Measurements from ENCODE around the gene TRIM65. TPM values are rescaled to one million over a fixed set of nuclear protein-coding genes. Genes with fewer than 3 reads are reported as not detected.

Gene TRIM65
- total RNA-seq, 1 donor from 2014 or later = 21.1 TPM

- Histone ChIP-seq H3K27me3 (ENCODE audit: control insufficient read depth, insufficient read depth, low read length) (no peaks in the 10 kb centered on the region), H3K4me3 (ENCODE audit: low read depth, low read length) (no peak overlapping the region), H3K36me3 (ENCODE audit: control insufficient read depth, insufficient read depth, low read length) (peaks cover 35% of the 10 kb centered on the region)
- FAIRE-seq (no peak), DNase-seq (ENCODE audit: low read depth) (no peak)
- no peak for TF ChIP-seq CTCF (IDR thresholded peaks at IDR 0.05; ENCODE audit: insufficient read depth, low read length, severe bottlenecking)
Observed at GRCh38 chr17:75846692-75847613, 49.8 kb downstream of the TRIM65 start.

- DNase-seq (ENCODE audit: low read depth) (no peak), FAIRE-seq (no peak)
- peaks cover 30% of the 10 kb centered on the region for H3K36me3 ChIP-seq (ENCODE audit: control insufficient read depth, insufficient read depth, low read length)
- H3K27me3 ChIP-seq (ENCODE audit: control insufficient read depth, insufficient read depth, low read length) = no peaks in the 10 kb centered on the region
- TF ChIP-seq CTCF (IDR thresholded peaks at IDR 0.05; ENCODE audit: insufficient read depth, low read length, severe bottlenecking) = no peak
- no peak overlapping the region for H3K4me3 ChIP-seq (ENCODE audit: low read depth, low read length)
Observed at GRCh38 chr17:75845933-75846691, 50.6 kb downstream of the TRIM65 start.

GRCh38 chr17:75845058-75845711 is 51.6 kb downstream of the TRIM65 start:
- no peaks in the 10 kb centered on the region for H3K27me3 ChIP-seq (ENCODE audit: control insufficient read depth, insufficient read depth, low read length)
- peaks cover 30% of the 10 kb centered on the region for H3K36me3 ChIP-seq (ENCODE audit: control insufficient read depth, insufficient read depth, low read length)
- H3K4me3 ChIP-seq (ENCODE audit: low read depth, low read length) = peak overlapping the region; percentile 39
- DNase-seq (ENCODE audit: low read depth) (peak; percentile 64), FAIRE-seq (no peak)
- TF ChIP-seq CTCF (IDR thresholded peaks at IDR 0.05; ENCODE audit: insufficient read depth, low read length, severe bottlenecking) = peak; percentile 87

GRCh38 chr17:75844530-75845057 is 52.2 kb downstream of the TRIM65 start:
- DNase-seq (ENCODE audit: low read depth) = peak; percentile 51
- H3K4me3 ChIP-seq (ENCODE audit: low read depth, low read length) = peak overlapping the region; percentile 39
- FAIRE-seq = no peak

More at GRCh38 chr17:75844530-75845057, 52.2 kb downstream of the TRIM65 start:
- TF ChIP-seq CTCF (IDR thresholded peaks at IDR 0.05; ENCODE audit: insufficient read depth, low read length, severe bottlenecking) = no peak
- Histone ChIP-seq H3K36me3 (ENCODE audit: control insufficient read depth, insufficient read depth, low read length) (peaks cover 31% of the 10 kb centered on the region), H3K27me3 (ENCODE audit: control insufficient read depth, insufficient read depth, low read length) (no peaks in the 10 kb centered on the region)
